Measurements from ENCODE around the gene DDX1.

GRCh38 chr2:15546297-15547098 lies 45.2 kb upstream of the DDX1 start:
- no peak for TF ChIP-seq CTCF (IDR thresholded peaks at IDR 0.05)
- TF ChIP-seq POLR2A (IDR thresholded peaks at IDR 0.05): no peak
- TF ChIP-seq POLR2AphosphoS5 (IDR thresholded peaks at IDR 0.05; ENCODE audit: insufficient read depth in 1 of 2, low read depth in 1 of 2): no peak
